HG03520 (cell line): ENCODE measurements around the gene IL1RAPL2.

Experiments
- ATAC-seq: cut with Tn5 transposase; IDR thresholded peaks from one replicate; pipeline ENCODE4 v1.9.1; 2021; ENCODE audit warnings: mild to moderate bottlenecking, moderate library complexity; ENCODE audit not compliant: unreplicated experiment

The IL1RAPL2 gene

DNA sequence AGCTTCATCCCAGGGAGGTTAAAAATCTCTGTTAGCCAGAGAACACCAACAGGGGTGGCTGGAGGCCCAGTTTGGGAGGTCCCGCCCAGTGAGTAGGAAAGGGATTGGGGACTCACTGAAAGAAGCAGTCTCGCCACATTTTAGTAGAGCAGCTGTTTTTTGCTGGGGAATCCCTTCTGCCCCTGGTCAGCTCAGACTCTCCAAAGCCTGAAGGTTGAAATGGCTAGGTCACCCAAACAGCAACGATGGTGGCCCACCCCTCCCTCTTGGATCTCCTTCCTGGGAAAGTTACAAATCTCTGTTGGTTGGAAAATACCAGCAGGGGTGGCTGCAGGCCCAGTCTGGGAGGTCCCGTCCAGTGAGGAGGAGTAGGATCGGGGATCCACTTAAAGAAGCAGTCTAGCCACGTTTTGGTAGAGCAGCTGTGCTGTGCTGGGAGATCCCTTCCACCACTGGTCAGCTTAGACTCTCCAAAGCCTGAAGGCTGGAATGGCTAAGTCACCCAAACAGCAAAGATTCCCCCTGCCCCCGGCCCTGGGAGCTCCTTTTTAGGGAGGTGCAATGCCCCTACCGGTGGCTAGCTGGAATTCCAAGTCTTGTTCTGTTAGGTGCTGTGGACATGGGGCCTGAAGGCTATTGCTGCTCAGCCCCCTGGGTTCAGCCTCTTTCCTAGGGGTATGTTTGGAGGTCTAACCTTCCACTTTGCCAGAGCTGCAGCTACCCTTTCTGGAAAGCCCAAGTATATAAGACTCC is 694.5 kb downstream of the IL1RAPL2 start:
- no peak for ATAC-seq

DNA sequence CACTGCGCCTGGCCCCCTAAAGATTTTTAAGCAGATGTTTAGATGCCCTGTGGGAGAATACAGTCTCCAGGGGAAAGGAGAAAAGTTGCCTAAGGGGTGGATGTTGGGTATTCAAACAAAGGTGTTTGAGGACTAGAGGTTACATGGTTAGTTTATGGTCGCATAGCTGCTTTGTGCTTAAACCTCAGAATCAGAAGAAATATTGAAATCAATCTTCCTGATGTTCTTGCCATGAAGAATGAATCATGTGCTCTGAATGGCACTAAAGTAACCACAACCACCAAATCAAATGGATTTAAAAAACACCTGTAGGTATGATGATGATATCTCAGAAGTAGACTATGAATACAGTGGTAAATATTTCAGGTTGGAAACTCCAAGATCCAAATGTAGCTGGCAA is 697.2 kb downstream of the IL1RAPL2 start:
- ATAC-seq, result no peak

DNA sequence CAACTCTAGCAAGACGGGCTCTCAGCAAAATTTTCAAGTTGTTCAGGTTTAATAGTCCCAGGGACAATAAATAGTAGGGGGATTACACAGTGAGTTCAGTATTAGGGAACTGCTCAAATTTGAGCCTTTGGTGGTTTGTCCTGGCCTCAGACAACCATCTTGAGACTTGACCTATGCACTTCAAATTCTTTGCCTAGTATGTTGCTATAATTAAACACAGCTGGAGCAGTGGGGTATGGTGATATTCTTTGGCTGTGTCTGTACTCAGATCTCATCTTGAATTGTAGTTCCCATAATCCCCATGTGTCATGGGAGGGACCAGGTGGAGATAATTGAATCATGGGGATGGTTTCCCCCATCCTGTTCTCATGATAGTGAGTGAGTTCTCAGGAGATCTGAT is 697.8 kb downstream of the IL1RAPL2 start:
- ATAC-seq, result no peak

DNA sequence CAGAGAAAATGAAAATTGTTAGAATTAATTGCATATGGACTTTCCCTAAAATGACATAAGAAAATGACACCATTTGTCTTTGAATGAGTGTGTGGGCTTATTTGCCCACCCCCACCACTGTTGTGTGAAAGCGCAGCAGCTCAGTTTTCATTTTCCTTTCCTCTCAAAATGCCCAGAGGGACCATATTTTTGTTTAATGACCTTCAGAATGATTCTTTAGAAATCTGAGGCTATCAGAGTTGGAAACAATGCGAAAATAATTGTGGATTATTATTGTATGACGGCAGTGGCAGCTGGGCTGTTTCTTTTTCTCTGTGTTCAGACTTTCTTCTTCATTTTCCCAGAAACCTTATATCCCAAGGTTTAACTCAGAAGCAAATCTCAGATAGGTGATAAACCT is 699.1 kb downstream of the IL1RAPL2 start:
- ATAC-seq, result no peak

DNA sequence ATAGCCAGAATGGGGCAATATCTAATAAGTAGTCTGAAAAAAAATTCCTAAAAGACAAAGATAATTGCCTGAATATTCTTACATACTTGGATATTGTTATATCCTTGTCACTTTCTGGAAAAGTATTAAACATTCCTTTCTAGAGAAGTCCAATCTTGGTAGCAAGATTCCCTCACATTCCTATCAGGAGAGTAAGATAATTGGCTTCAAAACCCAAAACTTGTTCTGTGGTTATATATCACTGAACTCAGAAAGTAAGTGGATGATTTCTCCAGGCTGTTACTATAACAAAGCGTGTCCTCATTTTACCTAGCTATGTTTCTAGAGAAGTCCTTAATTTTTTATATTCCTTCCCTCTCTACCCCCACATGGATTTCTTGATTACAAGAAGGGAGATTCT is 700.5 kb downstream of the IL1RAPL2 start:
- ATAC-seq, result no peak

DNA sequence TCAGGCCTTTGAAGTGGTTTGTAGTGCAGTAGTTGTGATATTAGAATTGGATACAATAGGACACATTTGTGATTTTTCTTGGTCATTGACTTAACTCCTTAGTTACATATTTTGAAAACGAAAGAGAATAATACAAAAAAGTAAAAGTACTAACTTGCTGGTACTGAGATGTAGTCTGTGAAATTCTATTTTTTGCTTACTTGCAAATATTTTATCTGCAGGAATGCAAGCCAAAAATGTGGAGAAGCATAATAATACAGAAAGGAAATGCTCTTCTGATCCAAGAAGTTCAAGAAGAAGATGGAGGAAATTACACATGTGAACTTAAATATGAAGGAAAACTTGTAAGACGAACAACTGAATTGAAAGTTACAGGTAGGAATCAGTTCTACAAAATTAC is 701.2 kb downstream of the IL1RAPL2 start:
- no peak for ATAC-seq

DNA sequence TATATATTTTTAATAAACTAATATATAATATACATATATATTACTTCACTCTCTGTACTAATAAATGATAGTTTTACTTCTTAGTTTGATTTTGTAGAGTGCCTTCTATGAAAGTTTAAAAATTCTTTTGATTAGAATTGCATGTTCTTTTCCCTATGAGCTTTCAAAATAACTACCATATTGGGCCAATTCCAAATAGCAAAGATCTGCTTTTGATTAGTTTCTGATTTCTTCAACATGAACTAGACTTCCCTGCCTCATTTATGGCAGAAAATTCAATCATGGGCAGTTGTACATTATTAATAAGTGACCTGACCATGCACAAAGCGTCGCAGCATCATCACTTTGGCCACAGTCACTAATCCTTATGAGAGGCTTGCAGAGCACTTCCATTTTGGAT is 703.4 kb downstream of the IL1RAPL2 start:
- no peak for ATAC-seq

DNA sequence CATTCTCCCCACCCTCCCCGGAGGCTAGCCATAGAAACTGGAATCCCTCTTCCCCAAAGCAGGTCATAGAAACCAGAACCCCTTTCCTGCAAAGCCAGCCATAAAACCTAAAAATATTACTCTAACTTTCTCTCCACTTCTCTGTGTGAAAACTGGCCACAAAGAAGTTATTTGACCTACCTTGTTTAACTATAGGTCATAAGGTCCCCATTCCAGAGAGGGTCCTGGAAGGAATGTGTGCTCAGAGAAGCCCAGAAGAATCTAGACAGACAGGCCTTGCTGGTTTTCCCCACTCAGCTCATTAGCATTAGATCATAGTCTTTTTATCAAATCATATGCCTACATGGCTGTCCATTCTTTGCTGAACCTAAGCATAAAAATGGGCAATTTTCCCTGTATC is 707.3 kb downstream of the IL1RAPL2 start:
- no peak for ATAC-seq

DNA sequence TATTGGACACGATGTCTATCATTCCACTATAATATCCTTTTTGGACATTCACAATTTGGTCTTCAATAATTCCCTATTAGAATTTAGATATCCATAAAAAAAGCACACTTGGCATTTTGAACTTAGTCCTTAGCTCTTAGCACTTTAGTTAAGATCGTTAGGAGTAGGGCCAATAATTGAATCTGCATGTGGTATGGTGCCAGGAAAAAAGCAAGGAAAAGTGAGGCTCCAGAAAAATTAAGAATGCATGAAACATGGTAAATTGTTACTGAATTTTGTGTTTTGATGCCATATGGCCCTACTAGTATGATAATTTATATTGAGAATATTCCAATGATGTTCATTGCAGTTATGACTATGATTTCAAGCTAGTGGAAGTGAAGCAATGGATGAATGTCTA is 708.1 kb downstream of the IL1RAPL2 start:
- no peak for ATAC-seq

DNA sequence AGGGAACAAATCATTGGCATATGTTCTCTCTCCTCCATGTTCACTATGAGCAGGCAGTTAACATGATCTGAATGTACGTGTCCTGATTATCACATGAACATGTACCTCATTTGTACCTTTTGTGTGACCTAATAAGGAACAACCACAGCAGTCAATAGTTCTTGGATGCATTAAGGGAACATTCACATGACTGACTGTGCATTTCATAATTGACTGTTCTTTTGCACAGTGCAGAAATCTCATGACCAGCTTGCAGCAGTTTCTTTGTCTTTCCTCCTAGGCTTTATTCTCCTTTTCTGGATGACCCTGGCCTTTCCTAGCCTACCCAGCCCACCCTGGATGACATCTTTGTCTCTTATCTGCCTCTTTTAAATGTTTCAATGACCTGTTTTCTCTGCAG is 711.1 kb downstream of the IL1RAPL2 start:
- ATAC-seq, result no peak

DNA sequence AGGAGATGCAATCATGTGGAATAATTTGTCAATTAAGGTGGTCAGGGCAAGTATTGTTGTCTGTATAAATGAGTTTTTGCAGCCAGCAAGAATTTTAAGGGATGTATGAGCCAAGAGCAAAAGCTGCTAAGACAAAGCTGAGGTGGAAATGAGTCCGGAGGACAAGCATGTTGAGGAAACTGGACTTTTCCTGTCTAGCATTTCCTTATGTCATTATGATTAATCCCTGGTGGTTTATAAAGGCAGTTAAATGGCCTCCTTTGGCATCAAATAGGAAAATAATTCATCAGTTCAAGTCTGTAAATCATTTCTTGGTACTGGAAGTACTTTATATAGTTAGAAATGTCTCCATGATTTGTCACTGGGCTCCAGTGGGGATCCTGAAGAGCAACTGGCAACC is 716.1 kb downstream of the IL1RAPL2 start:
- no peak for ATAC-seq

DNA sequence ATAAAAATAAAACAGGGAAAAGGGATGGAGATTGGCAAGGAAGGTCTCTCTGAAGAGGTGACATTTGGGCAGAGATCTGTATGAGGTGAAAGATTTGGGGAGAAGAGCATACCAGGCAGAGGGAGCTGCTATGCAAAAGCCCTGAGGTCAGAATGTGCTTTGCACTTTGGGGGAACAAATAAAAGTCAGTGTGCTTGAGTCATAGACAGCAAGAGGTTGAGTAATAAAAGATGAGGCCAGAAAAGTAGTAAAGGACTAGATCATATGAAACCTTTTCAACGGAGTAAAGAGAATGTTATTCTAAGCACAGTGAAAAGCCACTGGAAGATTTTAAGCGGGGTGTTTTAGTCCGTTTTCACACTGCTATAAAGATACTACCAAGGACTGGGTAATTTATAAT is 731.0 kb downstream of the IL1RAPL2 start:
- no peak for ATAC-seq

DNA sequence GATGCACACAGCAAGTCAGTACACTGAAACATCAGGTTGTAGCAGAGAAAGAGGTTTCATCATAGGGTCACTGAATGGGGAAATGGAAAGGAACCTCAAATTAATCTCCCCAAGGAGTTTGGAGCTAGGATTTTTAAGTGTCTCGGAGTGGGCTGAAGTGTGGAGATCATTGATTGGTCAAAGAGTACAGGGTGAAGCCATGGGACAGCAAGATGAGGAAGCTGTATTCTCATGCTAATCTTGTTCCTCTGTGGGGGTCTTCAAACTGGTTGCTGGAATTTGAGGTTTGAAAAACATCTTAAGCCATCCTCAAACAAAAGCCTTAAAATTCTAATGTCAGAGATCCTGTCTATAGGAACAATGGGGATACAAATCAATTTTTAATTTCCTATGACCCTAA is 733.3 kb downstream of the IL1RAPL2 start:
- no peak for ATAC-seq

DNA sequence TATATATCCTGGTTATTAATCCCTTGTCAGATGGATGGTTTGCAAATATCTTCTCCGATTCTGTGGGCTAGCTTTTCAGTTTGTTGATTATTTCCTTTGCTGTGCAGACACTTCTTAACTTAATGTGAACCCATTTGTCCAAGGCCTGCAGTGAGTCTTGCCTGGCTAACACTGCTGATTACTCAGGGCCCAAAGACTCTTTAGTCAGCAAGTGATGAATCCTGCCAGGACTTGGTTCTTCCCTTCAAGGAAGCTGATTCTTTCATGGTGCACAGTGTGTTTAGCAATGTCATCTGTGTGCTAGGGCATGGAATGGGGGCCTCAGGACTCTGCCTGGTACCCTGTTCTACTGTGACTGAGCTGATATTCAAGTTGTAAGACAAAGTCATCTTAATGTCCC is 736.2 kb downstream of the IL1RAPL2 start:
- ATAC-seq, result no peak

DNA sequence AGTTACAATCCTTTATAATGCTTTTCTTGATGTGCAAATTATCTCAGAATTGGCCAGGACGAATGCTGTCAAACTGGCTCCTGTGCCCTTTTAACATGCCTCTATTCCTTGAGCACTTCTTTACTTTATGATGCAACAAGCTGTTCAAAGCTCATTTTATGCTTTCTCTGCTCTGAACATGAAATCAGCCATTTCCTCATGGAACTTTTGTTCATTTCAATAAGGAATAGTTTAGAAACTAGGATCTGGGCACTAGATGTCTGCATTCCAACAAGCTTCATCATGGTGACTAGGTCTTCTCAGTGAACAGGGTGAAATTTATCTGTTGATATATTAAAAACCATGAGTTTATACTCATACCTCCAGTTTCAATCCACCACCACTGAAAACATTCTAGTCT is 741.8 kb downstream of the IL1RAPL2 start:
- ATAC-seq, result no peak

DNA sequence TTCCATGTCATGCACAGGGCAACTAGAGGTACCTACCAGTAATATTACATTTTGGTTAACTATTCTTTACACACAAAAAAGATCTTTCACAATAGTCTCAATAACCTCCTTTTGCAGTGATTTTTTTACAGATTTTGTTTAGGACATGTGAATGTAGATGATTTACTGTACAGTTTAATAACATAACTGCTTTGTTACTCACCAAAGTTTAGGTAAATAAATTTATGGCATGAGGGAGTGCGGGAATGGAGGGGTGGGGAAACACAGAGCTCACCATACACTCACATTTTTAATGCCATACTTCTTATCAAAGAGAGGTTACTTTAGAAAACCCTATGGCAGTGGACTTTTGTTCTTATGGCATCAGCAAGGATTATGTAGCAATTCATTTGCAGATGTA is 747.6 kb downstream of the IL1RAPL2 start:
- no peak for ATAC-seq

DNA sequence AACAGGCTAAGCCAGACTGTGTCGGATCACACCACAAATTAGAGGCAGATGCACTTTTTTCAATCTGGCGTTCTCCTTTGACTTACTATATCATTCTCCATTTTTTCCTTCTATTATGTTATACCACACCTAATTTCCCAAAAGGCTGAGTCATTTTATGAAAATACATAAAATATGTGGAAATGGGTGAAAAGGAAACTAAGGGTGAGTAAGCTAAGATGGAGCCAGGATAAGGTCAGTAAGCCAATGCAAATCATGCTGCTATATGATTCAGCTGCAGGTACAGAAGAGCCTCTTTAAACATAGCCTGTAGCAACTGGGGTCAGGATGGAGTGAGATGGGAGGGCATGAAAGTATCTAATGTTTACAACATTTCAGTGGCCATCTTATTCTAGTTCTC is 748.5 kb downstream of the IL1RAPL2 start:
- no peak for ATAC-seq

DNA sequence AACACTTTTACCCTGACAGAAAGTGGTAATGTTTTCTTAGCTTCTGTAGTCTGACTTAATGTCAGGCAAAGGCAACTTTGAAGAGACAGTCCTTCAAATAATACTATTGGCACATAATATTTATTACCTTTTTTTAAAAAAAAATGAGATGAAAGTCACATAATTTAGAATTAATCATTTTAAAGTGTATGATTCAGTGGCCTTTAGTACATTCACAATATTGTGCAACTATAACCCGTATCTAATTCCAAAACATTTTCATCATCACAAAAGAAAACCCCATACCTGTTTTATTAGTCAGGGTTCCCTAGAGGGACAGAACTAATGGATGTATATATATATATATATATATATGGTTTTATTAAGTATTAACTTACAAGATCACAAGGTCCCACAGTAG is 749.2 kb downstream of the IL1RAPL2 start:
- no peak for ATAC-seq

DNA sequence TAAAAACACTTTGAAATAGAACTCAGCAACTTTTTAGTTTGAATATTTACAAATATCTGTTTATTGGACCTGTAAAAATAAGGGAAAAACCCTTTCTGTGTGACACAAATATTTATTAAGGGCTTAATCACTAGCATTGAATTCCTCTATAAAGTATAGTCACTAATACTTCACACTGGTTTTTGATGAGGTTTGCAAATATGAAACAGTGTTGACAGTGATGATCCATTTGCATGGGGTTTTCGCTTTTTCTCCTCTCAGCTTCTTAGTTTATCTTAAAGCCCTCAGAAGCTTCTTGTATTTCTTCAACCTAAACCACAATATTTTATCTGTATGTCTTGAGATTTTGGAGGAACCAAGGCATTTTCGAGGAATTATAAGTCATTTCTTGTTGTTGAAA is 751.1 kb downstream of the IL1RAPL2 start:
- ATAC-seq, result no peak

DNA sequence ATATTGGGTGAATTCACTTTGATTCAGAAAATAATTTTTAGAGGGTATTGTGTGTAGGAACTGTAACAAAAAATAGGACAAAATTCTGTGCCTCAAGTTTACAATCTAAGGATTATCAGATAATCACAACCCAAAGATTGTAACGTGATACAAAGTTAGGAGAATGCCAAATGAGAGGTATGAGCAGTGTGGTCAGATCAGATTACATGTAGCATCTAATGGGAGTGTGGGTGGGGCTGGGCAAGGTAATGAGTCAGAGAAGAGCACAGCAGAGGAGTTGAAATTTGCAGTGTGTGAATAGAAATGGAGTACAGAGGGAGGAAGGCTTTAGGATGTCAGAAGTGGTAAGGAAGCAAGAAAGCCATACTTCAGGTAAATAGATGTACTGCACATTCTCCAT is 757.9 kb downstream of the IL1RAPL2 start:
- ATAC-seq, result no peak

DNA sequence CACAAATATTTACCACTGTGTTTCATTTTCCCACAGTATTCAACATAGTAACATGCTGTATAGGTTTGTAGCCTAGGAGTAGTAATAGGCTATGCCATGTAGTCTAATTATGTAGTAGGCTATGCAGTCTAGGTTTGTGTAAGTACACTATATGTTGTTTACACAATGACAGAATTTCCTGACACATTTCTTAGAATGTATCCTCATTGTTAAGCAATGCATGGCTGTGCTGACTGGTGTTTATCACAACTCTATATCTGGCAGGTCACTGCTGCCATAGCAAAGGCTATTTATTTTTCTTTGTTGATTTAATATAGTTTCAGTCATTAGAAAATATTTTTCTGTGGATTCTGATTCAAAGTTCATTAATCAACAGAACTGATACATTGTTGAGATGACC is 762.8 kb downstream of the IL1RAPL2 start:
- ATAC-seq, result no peak

DNA sequence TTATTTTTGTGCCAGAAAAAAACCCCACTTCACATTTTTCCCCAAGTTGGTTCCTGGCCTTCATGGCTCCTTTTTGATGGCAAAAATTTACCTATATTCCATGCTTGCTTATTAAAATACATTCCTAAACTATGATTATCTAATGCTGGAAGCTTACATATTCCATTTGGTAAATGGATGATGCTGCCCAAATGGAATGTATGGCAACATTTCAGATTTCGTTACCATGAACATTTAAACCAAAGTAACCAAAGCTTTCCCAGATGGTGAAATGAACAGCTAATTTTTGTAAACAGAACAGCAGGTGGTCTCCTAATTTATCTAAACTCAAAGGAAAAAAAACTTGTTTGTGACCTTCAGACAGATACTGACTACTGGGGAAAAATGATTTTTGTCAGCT is 765.2 kb downstream of the IL1RAPL2 start:
- no peak for ATAC-seq

DNA sequence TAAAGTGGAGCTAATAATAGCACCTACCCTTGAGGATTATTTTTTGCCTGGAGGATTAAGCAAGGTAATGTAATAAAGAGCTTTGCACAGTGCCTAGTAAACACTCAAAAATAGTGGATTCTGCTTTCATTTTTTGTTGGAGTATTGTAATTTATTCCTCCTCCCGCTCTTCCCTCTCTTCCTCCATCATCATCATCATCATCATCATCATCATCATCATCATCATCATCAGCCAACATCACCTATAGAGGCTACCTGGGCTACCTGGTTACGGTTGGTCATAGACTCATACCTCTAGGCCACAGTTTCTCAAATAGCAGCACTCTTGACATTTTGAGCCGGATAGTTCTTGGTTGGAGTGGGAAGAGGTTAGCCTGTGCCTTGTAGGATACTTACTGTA is 781.4 kb downstream of the IL1RAPL2 start:
- no peak for ATAC-seq
